CD4-positive, alpha-beta memory T cell (primary cell): ENCODE measurements around the gene DCN. TPM values are rescaled to one million over a fixed set of nuclear protein-coding genes. Genes with fewer than 3 reads are reported as not detected.

Experiments
- CTCF ChIA-PET: fragments of 350-600 bp; sonication (Branson Sonifier 250); formaldehyde crosslinking; loops from one replicate; lab custom pipeline; 2021; ENCODE audit warnings: inconsistent platforms; ENCODE audit not compliant: partially characterized antibody; lab: Charles Lee
- POLR2A ChIA-PET: fragments of 350-600 bp; sonication (Branson Sonifier 250); formaldehyde crosslinking; loops from one replicate; lab custom pipeline; 2021; ENCODE audit not compliant: partially characterized antibody; lab: Charles Lee
- DNase-seq, 5 donors: peaks; one replicate each; pipeline versions ENCODE4 v3.0.0 to v3.0.0-alpha.2; 2020 to 2022; ENCODE audit warnings: mixed read lengths in 1 of 5
- H3K27ac ChIP-seq: one replicate; pipeline ENCODE4 v1.7.0; 2013; ENCODE audit warnings: low read depth, low read length
- H3K27me3 ChIP-seq: 2 replicates; pipeline ENCODE4 v1.7.0; 2013; ENCODE audit warnings: mild to moderate bottlenecking, low read length, moderate library complexity; ENCODE audit not compliant: insufficient read depth
- H3K36me3 ChIP-seq: 2 replicates; pipeline ENCODE4 v1.7.0; 2013; ENCODE audit warnings: mild to moderate bottlenecking, low read length, moderate library complexity; ENCODE audit not compliant: insufficient read depth
- H3K4me1 ChIP-seq: 2 replicates; pipeline ENCODE4 v1.7.0; 2013; ENCODE audit warnings: mild to moderate bottlenecking, low read length, moderate library complexity; ENCODE audit not compliant: insufficient read depth
- H3K4me3 ChIP-seq, 2 donors: one replicate each; pipeline ENCODE4 v1.7.0; 2013; ENCODE audit warnings: low read length in 2 of 2, mild to moderate bottlenecking in 1 of 2
- H3K9me3 ChIP-seq, 2 donors: one replicate each; pipeline ENCODE4 v1.7.0; 2013; ENCODE audit warnings: low read length in 2 of 2, control low read depth in 1 of 2; ENCODE audit not compliant: control insufficient read depth in 1 of 2
- H3K27ac Mint-ChIP-seq, 7 donors: one replicate each; pipeline ENCODE4 v1.8.0; 2020 to 2021; ENCODE audit warnings: mixed read lengths in 7 of 7, mild to moderate bottlenecking in 6 of 7, inconsistent platforms in 3 of 7, moderate library complexity in 3 of 7
- H3K27me3 Mint-ChIP-seq, 2 donors: one replicate each; pipeline ENCODE4 v1.8.0; 2020 to 2021; ENCODE audit warnings: mixed read lengths in 2 of 2
- H3K36me3 Mint-ChIP-seq, 2 donors: one replicate each; pipeline ENCODE4 v1.8.0; 2020 to 2021; ENCODE audit warnings: mixed read lengths in 2 of 2, inconsistent platforms in 1 of 2, mild to moderate bottlenecking in 1 of 2
- H3K4me1 Mint-ChIP-seq, 4 donors: one replicate each; pipeline ENCODE4 v1.8.0; 2020 to 2021; ENCODE audit warnings: mixed read lengths in 4 of 4, mild to moderate bottlenecking in 1 of 4
- H3K4me3 Mint-ChIP-seq, 8 donors: one replicate each; pipeline ENCODE4 v1.8.0; 2020 to 2021; ENCODE audit warnings: mixed read lengths in 8 of 8, mild to moderate bottlenecking in 7 of 8, moderate library complexity in 6 of 8, inconsistent platforms in 3 of 8
- H3K9me3 Mint-ChIP-seq, 8 donors: one replicate each; pipeline ENCODE4 v1.8.0; 2020 to 2021; ENCODE audit warnings: mixed read lengths in 8 of 8, mild to moderate bottlenecking in 5 of 8, inconsistent platforms in 3 of 8, moderate library complexity in 1 of 8
- intact Hi-C: fragments of 100-400 bp; cut with micrococcal nuclease; formaldehyde crosslinking; loops from one replicate; pipeline ENCODE4 v1.15.1; 2023
- polyA plus RNA-seq, 2 donors: library from polyadenylated mRNA; unstranded; fragments of 300-500 nt; fragmentation: Illumina TruSeq; gene quantifications; one replicate each; pipeline ENCODE4 v1.2.3, GENCODE V29; 2021
- total RNA-seq, 2 experiments: library from RNA; stranded (reverse); gene quantifications; one replicate each; pipeline ENCODE4 v1.2.3, GENCODE V29; 2021

The DCN gene
- total and polyA plus RNA-seq, 4 experiments from 2014 or later = not detected

- Histone ChIP-seq H3K4me1 (no peaks in the 10 kb centered on the region), H3K4me3 (no peak overlapping the region), H3K36me3 (no peaks in the 10 kb centered on the region), H3K27me3 (no peaks in the 10 kb centered on the region), H3K27ac (no peak overlapping the region), H3K9me3 (no peaks in the 10 kb centered on the region)
- Mint-ChIP-seq H3K4me3 (no peak overlapping the region), H3K4me1 (no peaks in the 10 kb centered on the region), H3K36me3 (no peaks in the 10 kb centered on the region), H3K27me3 (no peaks in the 10 kb centered on the region), H3K9me3 (peaks cover 0 to 3% (median 0%) of the 10 kb centered on the region in 8 donors), H3K27ac (no peak overlapping the region)
- CTCF ChIA-PET = no interaction called here
- intact Hi-C loops = no loop called here
- no peak for DNase-seq
- POLR2A ChIA-PET = no interaction called here
Observed at GRCh38 chr12:91161009-91161408, 21.6 kb downstream of the DCN start.

GRCh38 chr12:91155990-91156389 lies 26.6 kb downstream of the DCN start:
- intact Hi-C loops = no loop called here
- no peaks in the 10 kb centered on the region for H3K27me3 Mint-ChIP-seq
- no peak overlapping the region for H3K27ac Mint-ChIP-seq
- no peak overlapping the region for H3K4me3 Mint-ChIP-seq
- H3K9me3 Mint-ChIP-seq = peaks cover 0 to 2% (median 0%) of the 10 kb centered on the region in 8 donors
- H3K4me1 ChIP-seq = no peaks in the 10 kb centered on the region
- H3K27me3 ChIP-seq = no peaks in the 10 kb centered on the region
- DNase-seq = no peak
- H3K27ac ChIP-seq = no peak overlapping the region
- no peaks in the 10 kb centered on the region for H3K36me3 Mint-ChIP-seq
- no peak overlapping the region for H3K4me3 ChIP-seq
- POLR2A ChIA-PET = no interaction called here
- no peaks in the 10 kb centered on the region for H3K9me3 ChIP-seq
- H3K4me1 Mint-ChIP-seq = no peaks in the 10 kb centered on the region
- CTCF ChIA-PET = no interaction called here
- H3K36me3 ChIP-seq = no peaks in the 10 kb centered on the region

- H3K9me3 ChIP-seq = no peaks in the 10 kb centered on the region
- H3K27ac ChIP-seq = no peak overlapping the region
- no peaks in the 10 kb centered on the region for H3K4me1 ChIP-seq
- no peak for DNase-seq
- H3K27me3 ChIP-seq = no peaks in the 10 kb centered on the region
- no peaks in the 10 kb centered on the region for H3K36me3 ChIP-seq
- Mint-ChIP-seq H3K4me3 (no peak overlapping the region), H3K27ac (no peak overlapping the region), H3K4me1 (no peaks in the 10 kb centered on the region), H3K27me3 (peaks cover 0 to 2% of the 10 kb centered on the region in 2 donors), H3K9me3 (peaks cover 0 to 2% (median 0%) of the 10 kb centered on the region in 8 donors), H3K36me3 (no peaks in the 10 kb centered on the region)
- ChIA-PET POLR2A (no interaction called here), CTCF (no interaction called here)
- no peak overlapping the region for H3K4me3 ChIP-seq
- intact Hi-C loops = no loop called here
Observed at GRCh38 chr12:91154131-91154530, 28.5 kb downstream of the DCN start.

GRCh38 chr12:91144053-91144452 lies 38.6 kb downstream of the DCN start:
- no peak overlapping the region for H3K4me3 Mint-ChIP-seq
- Histone ChIP-seq H3K27me3 (no peaks in the 10 kb centered on the region), H3K9me3 (no peaks in the 10 kb centered on the region), H3K4me1 (no peaks in the 10 kb centered on the region), H3K4me3 (no peak overlapping the region), H3K36me3 (no peaks in the 10 kb centered on the region), H3K27ac (no peak overlapping the region)
- H3K27me3 Mint-ChIP-seq = peaks cover 0 to 5% of the 10 kb centered on the region in 2 donors
- H3K9me3 Mint-ChIP-seq = peaks cover 0 to 2% (median 0%) of the 10 kb centered on the region in 8 donors
- ChIA-PET POLR2A (no interaction called here), CTCF (no interaction called here)
- H3K4me1 Mint-ChIP-seq = no peaks in the 10 kb centered on the region
- no peak for DNase-seq
- intact Hi-C loops = no loop called here
- H3K27ac Mint-ChIP-seq = no peak overlapping the region
- no peaks in the 10 kb centered on the region for H3K36me3 Mint-ChIP-seq

- H3K27ac Mint-ChIP-seq = no peak overlapping the region
- H3K27me3 Mint-ChIP-seq = peaks cover 0 to 5% of the 10 kb centered on the region in 2 donors
- no peak overlapping the region for H3K27ac ChIP-seq
- H3K36me3 ChIP-seq = no peaks in the 10 kb centered on the region
- intact Hi-C loops = no loop called here
- no peaks in the 10 kb centered on the region for H3K9me3 Mint-ChIP-seq
- H3K4me1 Mint-ChIP-seq = no peaks in the 10 kb centered on the region
- H3K36me3 Mint-ChIP-seq = no peaks in the 10 kb centered on the region
- no peak overlapping the region for H3K4me3 Mint-ChIP-seq
- no peaks in the 10 kb centered on the region for H3K4me1 ChIP-seq
- ChIA-PET CTCF (no interaction called here), POLR2A (no interaction called here)
- H3K27me3 ChIP-seq = no peaks in the 10 kb centered on the region
- no peaks in the 10 kb centered on the region for H3K9me3 ChIP-seq
- H3K4me3 ChIP-seq = no peak overlapping the region
- DNase-seq = no peak
Observed at GRCh38 chr12:91143206-91143605, 39.4 kb downstream of the DCN start.

- ChIA-PET POLR2A (no interaction called here), CTCF (no interaction called here)
- Mint-ChIP-seq H3K27ac (no peak overlapping the region), H3K36me3 (no peaks in the 10 kb centered on the region), H3K9me3 (peaks cover 0 to under 1% (median 0%) of the 10 kb centered on the region in 8 donors), H3K4me1 (no peaks in the 10 kb centered on the region), H3K27me3 (peaks cover 0 to 5% of the 10 kb centered on the region in 2 donors), H3K4me3 (no peak overlapping the region)
- no peak overlapping the region for H3K4me3 ChIP-seq
- no peak for DNase-seq
- H3K27ac ChIP-seq = no peak overlapping the region
- H3K27me3 ChIP-seq = no peaks in the 10 kb centered on the region
- H3K36me3 ChIP-seq = no peaks in the 10 kb centered on the region
- intact Hi-C loops = no loop called here
- H3K9me3 ChIP-seq = no peaks in the 10 kb centered on the region
- no peaks in the 10 kb centered on the region for H3K4me1 ChIP-seq
Observed at GRCh38 chr12:91142221-91142631, 40.4 kb downstream of the DCN start.

- ChIA-PET CTCF (no interaction called here), POLR2A (no interaction called here)
- Histone ChIP-seq H3K36me3 (no peaks in the 10 kb centered on the region), H3K27me3 (no peaks in the 10 kb centered on the region), H3K4me3 (no peak overlapping the region), H3K9me3 (no peaks in the 10 kb centered on the region), H3K4me1 (no peaks in the 10 kb centered on the region), H3K27ac (no peak overlapping the region)
- H3K27me3 Mint-ChIP-seq = peaks cover 0 to 4% of the 10 kb centered on the region in 2 donors
- intact Hi-C loops = no loop called here
- H3K27ac Mint-ChIP-seq = no peak overlapping the region
- H3K36me3 Mint-ChIP-seq = no peaks in the 10 kb centered on the region
- DNase-seq = no peak
- no peak overlapping the region for H3K4me3 Mint-ChIP-seq
- H3K9me3 Mint-ChIP-seq = peaks cover 0 to 2% (median 0%) of the 10 kb centered on the region in 8 donors
- no peaks in the 10 kb centered on the region for H3K4me1 Mint-ChIP-seq
Observed at GRCh38 chr12:91140026-91140931, 42.3 kb downstream of the DCN start.
